Stimulated activated CD8-positive, alpha-beta memory T cell treated with anti-CD3 and anti-CD28 coated beads, Interleukin-15, amount 100 ng/mL, for 4 hours (primary cell): ENCODE measurements around the gene CSNK2A3.
"Not testable (repeated sequence)": the region's sequence is repeated elsewhere in the genome, so short reads cannot be mapped to it uniquely, and the experiment has no call there.

Source experiments
- DNase-seq, 2 donors: peaks; one replicate each; pipeline ENCODE4 v3.0.0-alpha.2; 2020; ENCODE audit warnings: low read depth in 2 of 2

CSNK2A3 gene

DNA sequence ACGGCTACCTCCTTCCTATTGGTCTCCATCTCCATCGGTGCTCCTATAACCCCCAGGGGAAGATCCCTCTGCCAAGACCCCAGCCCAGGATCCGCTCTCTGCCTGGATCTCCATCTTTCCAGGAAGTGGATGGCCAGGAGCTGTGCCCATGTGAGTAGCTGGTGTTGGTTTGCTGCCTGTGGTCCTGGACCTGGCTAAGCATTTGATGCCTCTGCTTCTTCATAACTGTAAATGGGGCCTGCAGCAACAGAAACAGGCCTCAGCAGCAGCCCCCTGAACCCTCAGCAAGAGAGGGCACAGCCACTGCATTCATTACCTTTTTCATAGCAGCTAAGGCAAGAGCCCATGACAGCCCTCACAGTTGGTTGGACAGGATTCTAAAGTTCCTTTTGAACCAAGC, 26.6 kb upstream of the CSNK2A3 start:
- no peak for DNase-seq

DNA sequence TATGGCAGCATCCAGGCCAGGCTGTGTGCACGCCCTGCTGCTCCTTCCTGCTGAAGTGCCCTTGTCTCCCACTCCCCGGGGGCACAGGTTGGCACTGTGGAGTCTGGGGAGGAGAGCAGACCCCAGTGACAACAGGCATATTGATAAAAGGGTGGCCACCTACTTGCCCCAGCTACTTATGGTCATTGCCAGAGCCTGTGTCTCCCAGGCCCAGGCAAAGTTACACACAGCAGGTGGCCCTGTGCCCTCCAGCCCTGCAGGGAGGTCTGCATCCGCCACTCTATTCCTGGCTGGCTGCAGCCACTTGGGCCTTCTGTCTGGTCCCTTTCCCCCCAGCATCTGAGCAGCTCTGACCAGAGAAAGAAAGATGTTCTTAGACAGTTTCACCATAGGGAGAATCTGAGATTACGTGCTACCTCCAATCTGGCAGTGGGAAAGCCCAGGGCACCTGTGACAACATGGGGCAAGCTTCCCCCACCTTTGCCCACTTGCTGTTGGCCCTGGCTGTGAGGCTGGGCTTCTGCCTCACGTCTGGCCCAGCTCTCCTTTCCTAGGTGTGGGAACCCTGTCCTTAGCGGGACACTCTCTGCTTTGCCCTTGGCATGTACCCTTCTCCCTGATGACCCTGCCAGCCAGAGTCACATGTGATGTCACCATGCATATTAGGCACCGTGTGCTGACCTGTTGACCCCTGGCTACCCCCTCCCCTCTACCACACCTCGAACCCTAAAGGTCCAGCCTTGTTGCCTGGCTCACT, 25.3 kb upstream of the CSNK2A3 start:
- DNase-seq: no peak

DNA sequence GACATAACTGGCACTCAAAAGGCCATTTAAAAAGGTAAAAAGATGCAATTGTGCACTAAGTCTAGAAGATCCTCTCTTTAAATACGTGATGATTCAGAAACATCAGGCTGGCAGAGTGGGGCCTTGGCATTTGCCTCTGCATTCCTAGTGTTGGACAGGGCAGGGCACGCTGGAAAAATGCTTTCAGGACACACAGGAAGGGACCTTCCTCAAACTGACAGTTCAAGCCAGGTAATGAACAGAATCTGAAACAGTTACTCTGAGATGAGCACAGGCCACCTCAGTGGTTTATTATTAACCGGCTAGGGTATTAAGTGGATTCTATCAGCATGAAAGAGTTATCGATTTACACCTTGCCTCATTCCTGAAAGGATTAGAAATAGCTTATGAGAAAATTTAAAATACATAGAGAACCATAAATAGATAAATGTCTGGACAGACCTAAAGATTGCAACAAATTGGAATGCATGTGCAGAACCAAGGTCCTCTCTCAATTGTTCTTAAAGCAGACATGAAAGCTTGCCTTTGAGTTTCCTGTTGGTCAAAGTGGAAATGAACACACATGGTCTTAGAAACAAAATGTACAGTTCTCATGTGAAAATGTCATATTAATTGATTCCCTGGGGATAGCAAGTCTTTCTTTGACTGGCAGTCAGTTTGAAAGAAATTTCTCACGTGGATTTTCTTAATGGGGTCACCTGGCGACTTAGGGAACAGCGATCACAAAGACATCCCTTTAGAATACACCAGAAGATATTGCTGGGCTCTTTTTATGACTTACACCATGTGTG, 21.5 kb upstream of the CSNK2A3 start:
- no peak for DNase-seq

DNA sequence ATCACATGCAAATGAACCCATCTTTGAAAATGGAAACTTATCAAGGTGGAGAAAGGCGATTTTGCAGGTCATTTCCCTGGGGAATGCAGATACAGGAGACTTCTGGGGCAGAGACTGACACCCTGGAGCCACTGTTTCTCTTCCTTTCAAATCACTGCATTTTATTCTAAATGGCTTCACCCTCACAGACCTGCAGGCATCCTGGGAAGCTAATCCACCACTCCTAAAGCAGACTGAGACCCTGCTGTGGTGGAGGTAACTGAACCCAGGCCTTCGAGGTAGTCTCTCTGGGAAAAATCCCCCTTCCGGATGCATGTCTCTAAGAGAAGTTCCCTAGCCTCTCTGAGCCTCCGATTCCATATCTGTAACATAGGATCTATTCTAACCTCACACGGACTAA, 20.9 kb upstream of the CSNK2A3 start:
- no peak for DNase-seq

GRCh38 chr11:11372461-11372860, 19.4 kb upstream of the CSNK2A3 start:
- DNase-seq: no peak

GRCh38 chr11:11370962-11371303, 17.9 kb upstream of the CSNK2A3 start:
- no peak for DNase-seq

DNA sequence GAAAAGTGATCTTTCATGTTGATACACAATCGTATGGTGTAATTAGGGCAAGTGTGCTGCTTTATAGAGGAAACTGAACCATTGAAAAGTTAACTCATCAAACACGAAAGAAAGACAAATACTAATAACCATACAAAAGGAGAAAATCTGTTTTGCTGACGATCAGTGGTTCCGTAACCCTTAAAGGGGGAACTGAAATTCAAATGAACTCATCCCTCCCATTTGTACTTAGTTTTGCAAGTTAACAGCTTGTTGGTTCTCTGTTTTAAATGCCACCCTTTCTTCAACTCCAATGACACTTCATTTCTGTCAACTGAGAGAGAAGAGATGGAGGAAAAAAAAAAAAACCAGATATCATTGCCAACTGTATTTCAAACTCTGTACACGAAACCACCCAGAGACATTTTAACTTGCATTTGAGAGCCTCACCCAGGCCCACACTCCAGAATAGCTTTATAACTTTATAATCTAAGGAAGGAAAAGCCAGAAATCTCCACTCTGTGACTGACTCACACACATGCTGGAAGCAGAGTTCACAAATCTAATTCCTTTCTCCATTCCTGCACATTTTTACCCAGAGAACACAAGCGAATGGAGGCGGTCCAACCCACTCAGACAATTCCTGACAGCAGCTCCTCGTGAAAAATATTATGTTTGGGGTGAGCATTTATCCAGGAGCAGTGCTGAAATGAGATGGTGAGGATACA, 17.4 kb upstream of the CSNK2A3 start:
- DNase-seq: no peak

- DNase-seq: no peak
These were observed 13.7 kb upstream of the CSNK2A3 start for GRCh38 chr11:11366793-11367192.

DNA sequence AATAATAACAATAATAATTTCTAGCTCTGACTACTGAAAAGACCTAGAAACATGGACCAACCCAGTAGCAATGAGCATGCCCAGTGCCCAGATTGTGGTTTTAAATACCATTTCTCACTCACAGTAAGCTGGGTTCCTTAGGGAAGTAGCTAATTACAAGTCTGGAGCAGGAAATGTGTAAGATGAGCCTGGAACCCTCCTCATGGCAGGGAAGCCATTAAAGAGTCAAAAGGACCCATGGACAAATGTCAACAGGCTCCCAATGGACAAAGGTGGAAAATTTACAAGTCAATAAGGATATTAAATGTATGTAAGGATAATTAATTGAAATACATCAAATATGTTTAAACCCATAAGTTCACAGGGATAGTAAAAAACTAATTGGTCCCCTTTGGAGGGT, 10.6 kb upstream of the CSNK2A3 start:
- no peak for DNase-seq

GRCh38 chr11:11359611-11360010, 6.6 kb upstream of the CSNK2A3 start:
- no peak for DNase-seq

GRCh38 chr11:11356842-11357241, 3.8 kb upstream of the CSNK2A3 start:
- no peak for DNase-seq

- DNase-seq: not testable (repeated sequence)
These were observed 1.2 kb downstream of the CSNK2A3 start for GRCh38 chr11:11351851-11352250.

- no peak for DNase-seq
These were observed 1.9 kb downstream of the CSNK2A3 start for GRCh38 chr11:11351042-11351586.

DNA sequence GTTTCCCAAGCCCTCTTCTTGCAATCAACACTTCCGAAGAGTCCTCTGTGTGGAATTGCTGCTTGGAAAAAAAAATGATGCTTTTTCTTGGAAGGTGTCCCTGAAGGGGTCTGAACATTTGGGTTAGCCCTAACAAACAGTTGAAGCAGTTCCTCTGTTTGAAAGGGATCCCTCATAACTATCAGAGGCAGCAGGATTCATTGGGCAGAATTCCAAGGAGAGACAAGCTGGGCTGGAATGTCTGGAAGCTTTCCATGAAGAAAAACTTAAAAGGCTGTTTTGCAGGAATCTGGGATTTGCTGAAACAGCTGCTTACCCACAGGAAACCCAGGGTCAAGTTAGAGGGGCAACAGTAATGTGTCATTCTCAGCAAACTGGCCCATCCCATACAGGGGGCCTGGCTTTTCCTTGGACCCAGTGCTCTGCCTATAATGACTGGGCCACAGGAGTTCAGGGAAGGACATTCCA, 3.1 kb downstream of the CSNK2A3 start:
- DNase-seq: no peak

- DNase-seq: no peak
These were observed 3.8 kb downstream of the CSNK2A3 start for GRCh38 chr11:11349106-11349825.

GRCh38 chr11:11348303-11348702, 4.7 kb downstream of the CSNK2A3 start:
- DNase-seq: no peak

- no peak for DNase-seq
These were observed 5.5 kb downstream of the CSNK2A3 start for GRCh38 chr11:11347592-11347991.

DNA sequence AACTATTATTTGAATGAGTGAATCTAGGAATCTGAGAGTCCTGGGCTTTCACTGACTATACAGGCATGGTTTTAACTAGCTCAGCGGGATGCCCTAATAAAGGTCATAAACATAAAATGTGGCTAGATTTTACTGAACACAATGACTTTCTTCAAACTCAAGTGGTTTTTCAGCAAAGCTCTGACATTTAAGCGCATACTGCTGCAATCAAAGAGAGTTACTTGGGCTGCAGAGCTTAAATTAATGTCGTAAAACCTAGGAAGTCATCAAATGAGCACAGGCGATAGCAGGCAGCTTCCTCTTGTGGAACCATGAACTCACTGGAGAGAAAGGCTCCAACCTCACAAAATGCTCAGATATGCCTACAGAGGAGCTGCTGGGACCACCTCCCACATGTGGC, 6.7 kb downstream of the CSNK2A3 start:
- no peak for DNase-seq

- no peak for DNase-seq
These were observed 8.0 kb downstream of the CSNK2A3 start for GRCh38 chr11:11345099-11345498.

DNA sequence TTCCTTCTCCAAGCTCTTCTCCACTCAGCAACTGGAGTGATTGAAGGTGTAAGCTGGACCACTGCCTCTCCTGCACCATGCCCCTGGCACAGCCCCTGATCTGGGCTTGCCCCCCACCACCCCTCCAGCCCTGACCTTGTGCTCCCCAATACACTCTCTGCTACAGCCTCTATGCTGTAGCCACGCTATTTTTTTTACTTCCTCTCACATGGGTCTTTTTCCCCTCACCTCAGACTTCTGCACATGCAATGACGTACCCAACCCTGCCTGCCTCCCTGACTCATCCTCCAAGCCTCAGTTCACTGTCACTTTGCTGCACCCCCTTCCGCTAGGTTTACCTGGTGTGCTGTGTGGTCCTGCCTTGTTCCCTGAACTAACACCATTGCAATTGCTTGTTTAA, 9.0 kb downstream of the CSNK2A3 start:
- no peak for DNase-seq

DNA sequence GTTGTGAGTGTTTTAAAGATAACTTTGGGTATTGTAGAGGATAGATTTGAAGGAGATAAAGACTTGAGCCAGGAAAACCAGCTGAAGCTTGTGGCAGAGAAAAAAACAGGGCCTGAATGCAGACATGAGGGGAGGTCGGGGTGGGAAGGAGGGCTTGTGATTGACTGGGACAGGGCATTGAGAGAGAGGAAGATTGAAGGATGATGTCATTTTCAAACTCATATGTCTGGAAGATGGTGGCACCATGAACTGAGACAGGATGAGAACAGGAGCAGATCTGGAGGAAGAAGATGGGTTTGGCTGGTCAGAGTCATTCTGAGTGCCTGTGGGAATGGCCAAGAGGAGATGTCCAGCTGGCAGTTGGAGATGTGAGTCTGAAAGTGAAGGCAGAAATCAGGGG, 14.7 kb downstream of the CSNK2A3 start:
- no peak for DNase-seq

GRCh38 chr11:11336664-11337063, 16.4 kb downstream of the CSNK2A3 start:
- DNase-seq: no peak
